OCI-LY1 (cell line): Measurements from ENCODE around the gene VSIR.

Experiments
- H2AFZ ChIP-seq: fragments of 200-600 bp; sonication (generic), shearing (Covaris generic); 2 replicates; pipeline ENCODE4 v1.6.0; 2014; ENCODE audit warnings: antibody characterized with exemption, mild to moderate bottlenecking, low read length
- H3F3A ChIP-seq: fragments of 200-600 bp; sonication (generic), shearing (Covaris generic); 2 replicates; pipeline ENCODE4 v1.6.0; 2014; ENCODE audit warnings: mild to moderate bottlenecking, antibody characterized with exemption, low read length, moderate library complexity; ENCODE audit not compliant: insufficient read depth
- H3K27ac ChIP-seq: fragments of 200-600 bp; sonication (generic); 2 replicates; pipeline ENCODE4 v1.5.1; 2014; ENCODE audit warnings: low read length, mixed run types, mild to moderate bottlenecking, low read depth; ENCODE audit not compliant: poor library complexity, severe bottlenecking
- H3K27me3 ChIP-seq: fragments of 200-600 bp; sonication (generic); 2 replicates; pipeline ENCODE4 v1.6.0; 2014; ENCODE audit warnings: antibody characterized with exemption, mild to moderate bottlenecking, low read length, moderate library complexity; ENCODE audit not compliant: insufficient read depth
- H3K36me3 ChIP-seq: fragments of 200-600 bp; sonication (generic); 2 replicates; pipeline ENCODE4 v1.6.1; 2014; ENCODE audit warnings: mild to moderate bottlenecking, antibody characterized with exemption, low read length, moderate library complexity, mixed read lengths; ENCODE audit not compliant: insufficient read depth
- H3K4me1 ChIP-seq: fragments of 200-600 bp; sonication (generic); 2 replicates; pipeline ENCODE4 v1.5.1; 2014; ENCODE audit warnings: mild to moderate bottlenecking, low read length, moderate library complexity; ENCODE audit not compliant: insufficient read depth, severe bottlenecking
- H3K4me2 ChIP-seq: fragments of 200-600 bp; sonication (generic), shearing (Covaris generic); 2 replicates; pipeline ENCODE4 v1.6.1; 2014; ENCODE audit warnings: low read length
- H3K4me3 ChIP-seq: fragments of 200-600 bp; sonication (generic); 2 replicates; pipeline ENCODE4 v1.5.1; 2014; ENCODE audit warnings: low read length, low read depth, mild to moderate bottlenecking, mixed read lengths; ENCODE audit not compliant: poor library complexity, severe bottlenecking
- H3K79me2 ChIP-seq: fragments of 200-600 bp; shearing (Covaris generic); 2 replicates; pipeline ENCODE4 v1.6.1; 2016; ENCODE audit warnings: mixed run types, low read length, mixed read lengths; ENCODE audit not compliant: insufficient read depth
- H3K9ac ChIP-seq: fragments of 200-600 bp; sonication (generic), shearing (Covaris generic); 2 replicates; pipeline ENCODE4 v1.6.1; 2014; ENCODE audit warnings: mild to moderate bottlenecking, low read length, mixed read lengths
- H3K9me2 ChIP-seq: fragments of 200-600 bp; sonication (generic), shearing (Covaris generic); 2 replicates; pipeline ENCODE4 v1.6.1; 2014; ENCODE audit warnings: low read depth, mild to moderate bottlenecking, low read length, mixed read lengths
- H3K9me3 ChIP-seq: fragments of 200-600 bp; shearing (Covaris generic); 2 replicates; pipeline ENCODE4 v1.6.1; 2014; ENCODE audit warnings: low read length, mixed read lengths
- H4K20me1 ChIP-seq: fragments of 200-600 bp; sonication (generic), shearing (Covaris generic); 2 replicates; pipeline ENCODE4 v1.6.0; 2016; ENCODE audit warnings: mild to moderate bottlenecking, low read length; ENCODE audit not compliant: insufficient read depth
- CTCF ChIP-seq: fragments of 200-600 bp; sonication (generic), shearing (Covaris generic); IDR thresholded peaks from 2 replicates; pipeline ENCODE4 v1.5.1; 2017; ENCODE audit warnings: mild to moderate bottlenecking, antibody characterized with exemption, low read length, moderate library complexity, mixed read lengths
- EZH2 ChIP-seq: fragments of 200-600 bp; sonication (generic), shearing (Covaris generic); IDR thresholded peaks from 2 replicates; pipeline ENCODE4 v1.8.0; 2017; ENCODE audit warnings: borderline replicate concordance, mixed run types, mild to moderate bottlenecking, antibody characterized with exemption, low read length, moderate library complexity, mixed read lengths

Gene VSIR

GRCh38 chr10:71796749-71797405, 23.6 kb upstream of the VSIR start:
- H3K27ac ChIP-seq, result no peak overlapping the region
- no peak overlapping the region for H3K4me3 ChIP-seq
- no peak overlapping the region for H2AFZ ChIP-seq
- no peaks in the 10 kb centered on the region for H3K9me2 ChIP-seq
- H3K4me1 ChIP-seq, result no peaks in the 10 kb centered on the region
- H3K9me3 ChIP-seq, result no peaks in the 10 kb centered on the region
- no peaks in the 10 kb centered on the region for H3K79me2 ChIP-seq
- no peaks in the 10 kb centered on the region for H4K20me1 ChIP-seq
- no peaks in the 10 kb centered on the region for H3K36me3 ChIP-seq
- no peaks in the 10 kb centered on the region for H3F3A ChIP-seq
- TF ChIP-seq CTCF (no peak), EZH2 (no peak)
- peaks cover 6% of the 10 kb centered on the region; the same call in 1 of the 2 replicates for H3K27me3 ChIP-seq
- no peak overlapping the region for H3K4me2 ChIP-seq
- H3K9ac ChIP-seq, result no peak overlapping the region

- Histone ChIP-seq H3K9me2 (no peaks in the 10 kb centered on the region), H3K4me2 (no peak overlapping the region), H3K36me3 (no peaks in the 10 kb centered on the region), H3K27ac (no peak overlapping the region), H3K4me3 (no peak overlapping the region), H2AFZ (no peak overlapping the region), H3F3A (no peaks in the 10 kb centered on the region), H4K20me1 (no peaks in the 10 kb centered on the region), H3K9ac (no peak overlapping the region), H3K79me2 (no peaks in the 10 kb centered on the region), H3K27me3 (0 out of 2 replicates have a peak, but pooled peaks cover 8% of the 10 kb centered on the region), H3K9me3 (no peaks in the 10 kb centered on the region), H3K4me1 (no peaks in the 10 kb centered on the region)
- TF ChIP-seq EZH2 (no peak), CTCF (no peak)
These were observed 21.9 kb upstream of the VSIR start for GRCh38 chr10:71795248-71795647.

GRCh38 chr10:71790749-71791440, 17.6 kb upstream of the VSIR start:
- H3F3A ChIP-seq, result no peaks in the 10 kb centered on the region
- H3K4me2 ChIP-seq, result no peak overlapping the region
- H3K9me3 ChIP-seq, result no peaks in the 10 kb centered on the region
- no peak overlapping the region for H3K4me3 ChIP-seq
- H3K27me3 ChIP-seq, result peaks cover 13% of the 10 kb centered on the region; the same call in 1 of the 2 replicates
- TF ChIP-seq CTCF (no peak), EZH2 (no peak)
- no peaks in the 10 kb centered on the region for H3K36me3 ChIP-seq
- H3K79me2 ChIP-seq, result no peaks in the 10 kb centered on the region
- no peaks in the 10 kb centered on the region for H3K4me1 ChIP-seq
- no peaks in the 10 kb centered on the region for H4K20me1 ChIP-seq
- H3K9ac ChIP-seq, result no peak overlapping the region
- H3K9me2 ChIP-seq, result no peaks in the 10 kb centered on the region
- H3K27ac ChIP-seq, result no peak overlapping the region
- H2AFZ ChIP-seq, result no peak overlapping the region
